GM18498 (cell line): ENCODE data around the gene REEP3.

Experiments
- ATAC-seq: cut with Tn5 transposase; IDR thresholded peaks from one replicate; pipeline ENCODE4 v1.9.1; 2021; ENCODE audit warnings: mild to moderate bottlenecking, moderate library complexity; ENCODE audit not compliant: unreplicated experiment

Gene REEP3

DNA sequence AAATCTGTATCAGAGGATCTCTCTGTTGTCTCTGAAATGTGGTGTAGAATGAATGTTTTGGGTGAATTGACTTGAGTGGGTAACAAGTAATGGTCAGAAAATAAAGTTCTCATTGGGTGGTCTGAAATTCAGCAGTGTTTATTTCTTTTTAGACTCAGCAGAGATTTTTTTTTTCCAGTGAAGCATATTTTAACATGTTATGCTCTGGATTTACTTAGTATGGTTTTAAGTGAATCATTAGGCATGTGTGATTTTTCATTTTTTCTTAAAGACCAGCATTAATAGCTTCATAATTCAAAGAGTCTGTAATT lies 63.5 kb downstream of the REEP3 start:
- no peak for ATAC-seq

DNA sequence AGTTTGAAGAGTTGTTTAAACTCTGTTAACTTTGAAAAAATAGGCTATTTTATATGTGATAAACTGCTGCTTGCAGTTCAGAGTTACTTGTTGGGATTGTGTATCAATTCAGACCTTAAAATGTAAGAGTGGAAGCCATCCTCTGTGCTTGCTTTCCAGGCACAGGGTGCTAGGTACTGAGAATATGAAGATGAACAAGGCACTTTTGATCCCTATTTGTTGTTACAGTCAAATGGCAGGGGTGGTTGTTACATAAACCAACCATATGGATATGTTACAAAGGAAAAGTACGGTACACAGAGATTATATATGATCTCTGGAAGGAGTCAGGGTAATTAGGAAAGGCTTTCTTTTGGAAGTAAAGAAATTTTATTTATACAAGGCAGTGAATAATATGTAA lies 63.8 kb downstream of the REEP3 start:
- no peak for ATAC-seq

DNA sequence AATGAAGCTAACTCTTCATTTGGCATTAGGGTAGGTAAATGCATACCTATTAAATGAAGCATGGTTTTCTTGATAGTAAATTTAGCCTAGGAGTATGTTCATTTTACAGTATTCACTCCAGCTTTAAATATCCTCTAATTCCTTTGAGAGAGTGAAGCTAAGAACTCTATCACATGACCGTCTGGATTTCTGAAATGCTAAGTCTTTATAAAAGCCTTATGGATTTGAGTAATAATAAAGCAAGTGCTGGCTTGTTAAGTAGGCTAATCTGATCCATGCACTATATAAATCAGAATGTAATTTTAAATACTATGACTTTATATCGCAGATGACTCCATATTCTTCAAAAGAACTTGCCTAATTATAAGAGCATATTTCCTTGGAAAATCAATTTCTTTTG lies 64.8 kb downstream of the REEP3 start:
- no peak for ATAC-seq

DNA sequence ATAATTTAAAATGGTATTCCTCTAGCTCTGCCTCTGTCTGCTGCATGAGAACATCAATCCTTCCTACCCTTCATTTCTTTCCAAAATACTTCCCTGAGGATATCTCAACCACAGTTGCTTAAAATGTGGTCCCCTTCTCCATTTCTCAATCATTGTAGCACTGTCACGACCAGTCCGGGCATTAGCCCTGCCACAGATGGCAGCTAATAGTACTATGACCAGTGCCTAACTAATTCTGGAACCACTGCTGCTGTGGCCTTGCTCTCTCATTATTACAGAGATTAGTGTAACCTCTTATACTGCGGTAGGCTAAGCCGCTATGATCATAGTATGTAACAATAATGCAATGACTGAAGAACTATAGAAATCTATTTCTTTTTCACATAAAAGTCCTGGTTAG lies 66.0 kb downstream of the REEP3 start:
- no peak for ATAC-seq

DNA sequence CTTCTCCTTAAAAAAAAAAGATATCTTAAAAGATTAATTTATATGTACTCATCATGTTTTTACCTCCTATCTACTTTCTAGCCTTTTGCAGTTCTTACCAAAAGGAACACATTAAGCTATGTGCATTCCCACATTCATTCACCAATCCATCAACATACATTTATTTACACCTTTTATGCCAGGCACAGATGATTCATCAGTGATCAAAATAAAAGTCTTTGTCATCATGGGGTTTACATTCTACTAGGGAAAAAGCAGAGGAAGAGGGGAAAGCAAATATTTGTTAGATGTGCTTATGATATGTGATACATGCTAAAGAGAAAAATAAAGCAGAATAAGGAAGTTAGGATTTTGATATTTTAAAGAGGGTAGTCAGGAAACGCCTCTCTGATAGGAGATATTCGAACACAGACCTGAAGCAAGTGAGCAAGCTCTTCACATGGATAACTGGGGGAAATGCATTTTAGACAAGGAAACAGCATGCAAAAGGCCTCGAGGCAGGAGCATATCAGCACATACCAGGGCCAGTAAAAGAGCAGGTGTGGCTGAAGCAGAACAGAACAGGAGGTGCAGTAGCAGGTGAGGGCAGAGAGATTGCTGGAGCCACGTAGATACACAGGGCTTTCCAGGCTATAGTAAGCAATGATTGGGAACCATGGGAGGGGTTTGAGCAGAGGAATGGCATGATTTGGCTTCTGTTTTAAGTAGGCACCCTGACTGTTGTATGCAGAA lies 67.4 kb downstream of the REEP3 start:
- ATAC-seq: no peak

DNA sequence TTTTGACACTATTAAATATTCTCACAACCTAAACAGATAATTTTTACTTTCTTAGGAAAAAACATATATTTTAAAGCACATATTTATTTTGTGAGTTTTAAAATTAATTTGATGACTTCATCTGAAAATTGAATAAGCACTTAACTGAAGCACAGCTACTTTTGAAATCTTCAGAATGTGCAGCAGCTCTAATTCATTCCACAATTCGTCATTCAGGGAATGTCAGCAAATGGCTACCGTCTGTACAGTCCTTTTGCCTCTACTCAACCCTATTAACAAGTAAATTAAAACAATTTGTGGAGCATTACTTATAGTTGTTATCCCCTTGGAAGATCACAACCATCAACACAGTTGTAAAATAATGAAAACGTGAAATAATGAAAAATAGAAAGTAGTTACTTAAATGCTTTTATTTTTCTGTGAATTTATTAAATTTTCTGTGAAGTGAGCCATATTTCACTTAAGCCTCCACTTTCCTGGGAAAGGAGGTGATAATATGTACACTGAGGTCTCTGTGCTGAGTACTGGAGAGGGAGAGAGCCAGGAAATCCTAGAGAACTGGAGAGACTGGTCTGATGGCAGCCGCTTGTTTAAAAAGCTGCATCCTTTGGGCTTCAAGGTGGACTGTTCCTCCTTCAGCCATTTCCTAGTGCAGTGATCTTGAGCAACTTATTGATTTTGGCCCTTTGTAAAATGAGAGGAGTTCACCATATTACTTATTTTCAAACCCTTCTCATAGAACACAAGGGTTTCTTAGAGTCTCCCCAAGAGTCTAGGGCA lies 70.6 kb downstream of the REEP3 start:
- no peak for ATAC-seq

GRCh38 chr10:63593576-63593975 lies 72.4 kb downstream of the REEP3 start:
- ATAC-seq: no peak

- ATAC-seq: no peak
Observed at GRCh38 chr10:63595072-63595471, 73.9 kb downstream of the REEP3 start.

DNA sequence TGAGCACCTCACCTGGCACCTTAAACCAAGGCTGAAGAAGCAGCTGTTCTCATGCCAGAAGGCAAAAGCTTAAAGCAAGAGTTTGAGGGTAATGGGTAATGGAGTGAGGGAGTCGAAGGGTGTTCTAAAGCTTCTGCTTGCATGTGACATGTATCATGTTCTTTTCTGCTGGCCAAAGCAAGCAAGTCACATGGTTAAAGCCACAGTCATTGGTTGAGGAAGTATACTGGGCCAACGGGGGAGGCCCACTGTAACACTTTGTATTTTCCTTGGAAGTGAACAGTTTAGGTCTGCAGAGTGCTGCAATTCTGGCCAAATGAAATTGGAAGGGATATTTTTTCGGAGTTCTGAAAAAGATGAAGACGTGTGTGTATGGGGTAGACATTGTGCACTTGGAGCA lies 75.7 kb downstream of the REEP3 start:
- ATAC-seq: no peak

DNA sequence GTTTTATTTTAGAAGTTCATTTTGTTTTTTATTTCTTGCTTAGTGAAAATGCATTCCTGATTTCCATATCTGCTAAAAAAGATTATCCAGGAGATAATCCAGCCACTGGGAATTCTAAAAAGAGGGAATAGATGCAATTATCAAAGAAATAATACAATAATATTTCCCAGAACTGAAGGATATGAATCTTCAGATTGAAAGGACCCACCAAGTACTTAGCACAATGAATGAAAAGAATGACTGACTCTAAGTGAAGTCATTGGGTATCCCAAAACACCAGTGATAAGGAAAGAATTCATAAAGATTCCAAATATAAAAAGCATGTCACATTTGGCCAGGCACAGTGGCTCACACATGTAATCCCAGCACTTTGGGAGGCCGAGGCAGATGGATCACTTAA lies 79.3 kb downstream of the REEP3 start:
- ATAC-seq: no peak

DNA sequence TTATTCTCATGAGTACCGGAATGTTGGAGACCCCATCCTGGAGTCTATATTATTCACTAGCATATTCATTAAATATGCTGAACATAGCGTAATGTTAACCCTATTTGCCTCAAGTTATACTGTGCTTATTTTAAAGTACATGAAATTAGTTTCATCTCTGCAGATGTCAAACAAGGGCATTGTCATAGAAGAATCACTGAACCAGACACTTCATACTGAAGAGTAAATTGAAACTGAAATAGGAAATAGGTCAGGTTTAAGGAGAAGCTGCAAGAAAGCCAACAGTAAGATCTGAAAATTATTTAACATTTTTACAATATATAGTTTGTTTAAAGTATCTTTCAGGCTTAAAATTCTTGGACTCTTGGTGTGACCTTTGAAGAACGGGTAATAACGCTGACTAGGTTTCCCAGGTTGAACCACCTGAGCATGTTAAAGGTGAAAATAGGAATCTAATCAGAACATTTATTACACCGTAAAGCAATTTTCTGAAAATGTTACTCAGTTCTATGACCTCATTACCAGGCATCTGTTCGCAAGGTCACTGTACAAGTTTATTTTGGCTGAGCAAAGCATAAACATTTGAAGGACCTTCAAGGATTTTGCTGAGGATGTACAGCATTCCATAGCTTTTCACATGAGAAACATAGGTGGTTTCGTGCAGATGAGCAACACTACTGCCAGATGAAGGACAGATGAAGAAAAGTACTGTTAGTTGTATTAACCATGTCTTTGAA lies 82.7 kb downstream of the REEP3 start:
- ATAC-seq: peak; percentile 84

GRCh38 chr10:63605197-63605967 lies 84.2 kb downstream of the REEP3 start:
- ATAC-seq: no peak

DNA sequence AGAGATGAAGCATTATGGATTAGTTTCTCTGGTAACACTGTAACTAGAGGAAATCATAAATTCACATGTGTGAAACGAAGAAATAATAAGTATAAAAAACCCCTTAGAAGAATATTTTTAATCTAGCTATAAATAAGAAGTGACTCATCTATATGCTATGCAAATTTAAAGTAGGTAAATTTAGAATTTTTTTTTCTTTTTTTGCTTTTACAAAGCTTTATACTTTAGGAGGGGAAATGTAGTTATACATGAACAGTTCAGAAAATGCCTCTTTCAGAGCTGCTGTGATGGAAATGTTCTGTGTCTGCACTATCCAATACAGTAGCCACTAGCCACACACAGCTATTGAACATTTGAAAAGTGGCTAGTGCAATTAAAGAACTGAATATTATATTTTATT lies 87.3 kb downstream of the REEP3 start:
- ATAC-seq: no peak

GRCh38 chr10:63611078-63611477 lies 89.9 kb downstream of the REEP3 start:
- ATAC-seq: no peak

- ATAC-seq: no peak
Observed at GRCh38 chr10:63614371-63614891, 93.2 kb downstream of the REEP3 start.

- no peak for ATAC-seq
Observed at GRCh38 chr10:63618552-63618951, 97.4 kb downstream of the REEP3 start.

DNA sequence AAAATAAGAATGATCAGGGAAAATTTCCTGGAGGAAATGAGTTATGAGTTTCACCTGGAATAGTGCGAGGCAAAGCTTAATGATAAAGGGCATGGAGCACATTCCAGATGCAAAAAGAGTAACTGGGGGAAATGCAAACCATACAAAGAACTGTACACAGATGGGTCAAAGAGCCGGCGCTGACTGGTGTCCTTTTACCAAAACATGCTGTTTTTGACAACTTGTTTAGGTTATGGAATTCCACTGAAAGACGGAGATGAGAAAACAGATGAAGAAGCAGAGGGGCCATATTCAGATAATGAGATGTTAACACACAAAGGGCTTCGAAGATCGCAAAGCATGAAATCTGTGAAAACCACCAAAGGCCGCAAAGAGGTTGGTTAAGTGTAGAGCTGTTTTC lies 98.2 kb downstream of the REEP3 start:
- ATAC-seq: no peak

DNA sequence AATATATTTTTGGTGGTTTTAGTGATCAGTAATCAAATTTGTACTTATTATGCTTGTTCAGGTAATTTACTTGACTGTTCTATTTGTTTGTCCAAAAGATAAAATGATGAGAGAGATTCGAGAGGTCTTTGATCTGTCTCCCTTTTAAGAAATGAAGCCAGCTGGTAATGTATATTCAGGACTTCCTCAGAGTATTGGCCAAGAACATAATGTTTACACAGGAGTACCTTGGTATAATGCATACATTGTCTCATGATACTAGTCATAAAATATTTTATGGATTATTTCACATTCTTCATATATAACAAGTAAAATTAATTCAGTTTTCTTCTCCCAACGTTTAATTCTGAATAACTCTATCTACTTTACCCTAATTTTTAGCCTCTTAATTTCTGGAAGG lies 100.9 kb downstream of the REEP3 start:
- no peak for ATAC-seq

- ATAC-seq: no peak
Observed at GRCh38 chr10:63624701-63625100, 103.5 kb downstream of the REEP3 start.

- ATAC-seq: no peak
Observed at GRCh38 chr10:63627396-63627795, 106.2 kb downstream of the REEP3 start.

DNA sequence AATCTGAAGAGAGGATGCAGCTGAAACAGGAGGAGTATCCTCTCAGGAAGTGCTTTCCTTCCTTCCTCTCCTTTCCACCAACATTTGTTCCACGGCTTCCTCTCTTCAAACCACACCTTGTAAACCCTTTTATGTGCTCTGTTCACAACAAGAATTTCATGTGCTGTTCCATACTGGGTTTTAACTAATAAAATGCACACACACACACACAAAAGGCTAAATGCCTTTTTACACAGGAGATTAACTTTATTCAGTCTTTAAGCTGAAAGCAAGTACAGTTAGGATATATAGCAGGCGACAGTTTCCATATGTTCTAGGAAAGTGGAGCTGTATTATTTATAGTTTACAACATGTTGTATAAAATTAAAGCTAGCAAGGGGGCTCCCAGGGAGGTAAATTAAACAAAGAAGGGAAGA lies 106.7 kb downstream of the REEP3 start:
- no peak for ATAC-seq
